Measurements from ENCODE around the gene FOXB1.

The FOXB1 gene

GRCh38 chr15:59998950-59999611 lies 5.0 kb upstream of the FOXB1 start:
- no peak for DNase-seq

- no peak for DNase-seq
These were observed 4.4 kb upstream of the FOXB1 start for GRCh38 chr15:59999612-60000112.

GRCh38 chr15:60000113-60000823 lies 3.8 kb upstream of the FOXB1 start:
- DNase-seq: no peak

- DNase-seq: no peak
These were observed 3.1 kb upstream of the FOXB1 start for GRCh38 chr15:60000824-60001609.

- no peak for DNase-seq
These were observed 2.2 kb upstream of the FOXB1 start for GRCh38 chr15:60001610-60002527.

GRCh38 chr15:60002528-60003218 lies 1.4 kb upstream of the FOXB1 start:
- DNase-seq: no peak

- DNase-seq: no peak
These were observed 685 bp upstream of the FOXB1 start for GRCh38 chr15:60003243-60004008.

GRCh38 chr15:60004846-60005351 lies 788 bp downstream of the FOXB1 start:
- no peak for DNase-seq

GRCh38 chr15:60005352-60006202 lies 1.5 kb downstream of the FOXB1 start:
- DNase-seq: no peak

GRCh38 chr15:60006203-60006862 lies 2.2 kb downstream of the FOXB1 start:
- DNase-seq: peak; percentile 11 to 27

GRCh38 chr15:60006873-60007272 lies 2.8 kb downstream of the FOXB1 start:
- DNase-seq: no peak

GRCh38 chr15:60009124-60009960 lies 5.2 kb downstream of the FOXB1 start:
- DNase-seq: no peak

GRCh38 chr15:60009980-60010732 lies 6.0 kb downstream of the FOXB1 start:
- DNase-seq: no peak

GRCh38 chr15:60010858-60011257 lies 6.7 kb downstream of the FOXB1 start:
- DNase-seq: no peak

- no peak for DNase-seq
These were observed 8.6 kb downstream of the FOXB1 start for GRCh38 chr15:60012695-60013094.

- peak; percentile 73 to 80 for DNase-seq
These were observed 13.7 kb downstream of the FOXB1 start for GRCh38 chr15:60017538-60018520.

All from inflammatory macrophage (primary cell).